Trophoblast cell (in vitro differentiated cells and primary cell): ENCODE measurements around the gene MYPN.

ENCODE experiments used
- DNase-seq, 2 donors: peaks; one replicate each; pipeline ENCODE4 v3.0.0-alpha.2; 2016
- H2AFZ ChIP-seq: 2 replicates; pipeline ENCODE4 v1.6.1; 2013; ENCODE audit warnings: low read length, moderate library complexity, mild to moderate bottlenecking; ENCODE audit not compliant: insufficient read depth, poor library complexity
- H2AK5ac ChIP-seq: 2 replicates; pipeline ENCODE4 v1.6.1; 2013; ENCODE audit warnings: mild to moderate bottlenecking, low read length
- H2BK120ac ChIP-seq: 2 replicates; pipeline ENCODE4 v1.6.1; 2013; ENCODE audit warnings: low read length, mild to moderate bottlenecking, moderate library complexity; ENCODE audit not compliant: insufficient read depth, poor library complexity
- H2BK12ac ChIP-seq: 2 replicates; pipeline ENCODE4 v1.6.1; 2013; ENCODE audit warnings: mild to moderate bottlenecking, low read length, moderate library complexity
- H2BK5ac ChIP-seq: 2 replicates; pipeline ENCODE4 v1.6.1; 2013; ENCODE audit warnings: low read length, low read depth, moderate library complexity, mild to moderate bottlenecking; ENCODE audit not compliant: poor library complexity
- H3K14ac ChIP-seq: 2 replicates; pipeline ENCODE4 v1.6.1; 2013; ENCODE audit warnings: mild to moderate bottlenecking, low read length
- H3K18ac ChIP-seq: 2 replicates; pipeline ENCODE4 v1.6.1; 2013; ENCODE audit warnings: mild to moderate bottlenecking, low read length
- H3K23ac ChIP-seq: 2 replicates; pipeline ENCODE4 v1.6.1; 2013; ENCODE audit warnings: low read length
- H3K27ac ChIP-seq: 2 replicates; pipeline ENCODE4 v1.5.1; 2013; ENCODE audit warnings: low read depth, mild to moderate bottlenecking, inconsistent platforms, low read length, moderate library complexity
- H3K27me3 ChIP-seq: 2 replicates; pipeline ENCODE4 v1.6.1; 2013; ENCODE audit warnings: inconsistent platforms, mild to moderate bottlenecking, low read length, moderate library complexity; ENCODE audit not compliant: insufficient read depth
- H3K36me3 ChIP-seq, 2 experiments: 1 replicate in 1 of 2; 2 replicates in 1 of 2; pipeline ENCODE4 v1.6.1; 2013; ENCODE audit warnings: low read length in 2 of 2, mild to moderate bottlenecking in 2 of 2, moderate library complexity in 1 of 2; ENCODE audit not compliant: insufficient read depth in 2 of 2, control insufficient read depth in 1 of 2
- H3K4ac ChIP-seq: 2 replicates; pipeline ENCODE4 v1.6.1; 2013; ENCODE audit warnings: low read depth, mild to moderate bottlenecking, low read length, moderate library complexity
- H3K4me1 ChIP-seq, 2 experiments: 1 replicate in 1 of 2; 2 replicates in 1 of 2; pipeline ENCODE4 v1.6.1; 2013; ENCODE audit warnings: low read length in 2 of 2, mild to moderate bottlenecking in 2 of 2, moderate library complexity in 1 of 2; ENCODE audit not compliant: insufficient read depth in 2 of 2, control insufficient read depth in 1 of 2
- H3K4me2 ChIP-seq: 2 replicates; pipeline ENCODE4 v1.6.1; 2013; ENCODE audit warnings: inconsistent platforms, mild to moderate bottlenecking, low read length, moderate library complexity
- H3K4me3 ChIP-seq: 2 replicates; pipeline ENCODE4 v1.5.1; 2013; ENCODE audit warnings: mild to moderate bottlenecking, low read depth, low read length, inconsistent platforms
- H3K79me1 ChIP-seq: one replicate; pipeline ENCODE4 v1.6.1; 2013; ENCODE audit warnings: low read length
- H3K79me2 ChIP-seq: 2 replicates; pipeline ENCODE4 v1.6.1; 2013; ENCODE audit warnings: low read length, mild to moderate bottlenecking; ENCODE audit not compliant: control insufficient read depth, insufficient read depth, poor library complexity
- H3K9ac ChIP-seq: 2 replicates; pipeline ENCODE4 v1.6.1; 2013; ENCODE audit warnings: mild to moderate bottlenecking, low read length
- H3K9me3 ChIP-seq: 2 replicates; pipeline ENCODE4 v1.6.1; 2013; ENCODE audit warnings: low read depth, mild to moderate bottlenecking, control low read depth, inconsistent platforms, low read length; ENCODE audit not compliant: insufficient read depth
- H4K12ac ChIP-seq: 2 replicates; pipeline ENCODE4 v1.6.1; 2013; ENCODE audit warnings: low read depth, mild to moderate bottlenecking, low read length, moderate library complexity
- H4K8ac ChIP-seq: 2 replicates; pipeline ENCODE4 v1.6.1; 2013; ENCODE audit warnings: low read depth, mild to moderate bottlenecking, low read length, moderate library complexity
- H4K91ac ChIP-seq: one replicate; pipeline ENCODE4 v1.6.1; 2013; ENCODE audit warnings: low read depth, mild to moderate bottlenecking, low read length, moderate library complexity
- WGBS: extraction: QIAGEN DNeasy Blood & Tissue Kit; methylation state at CpG from one replicate; pipeline ENCODE4 v1.1.7; 2013; ENCODE audit warnings: missing lambda C conversion rate; ENCODE audit not compliant: insufficient read length, insufficient coverage; ENCODE audit errors: extremely low coverage; 5-methylcytosine and 5-hydroxymethylcytosine counted together

The MYPN gene

DNA sequence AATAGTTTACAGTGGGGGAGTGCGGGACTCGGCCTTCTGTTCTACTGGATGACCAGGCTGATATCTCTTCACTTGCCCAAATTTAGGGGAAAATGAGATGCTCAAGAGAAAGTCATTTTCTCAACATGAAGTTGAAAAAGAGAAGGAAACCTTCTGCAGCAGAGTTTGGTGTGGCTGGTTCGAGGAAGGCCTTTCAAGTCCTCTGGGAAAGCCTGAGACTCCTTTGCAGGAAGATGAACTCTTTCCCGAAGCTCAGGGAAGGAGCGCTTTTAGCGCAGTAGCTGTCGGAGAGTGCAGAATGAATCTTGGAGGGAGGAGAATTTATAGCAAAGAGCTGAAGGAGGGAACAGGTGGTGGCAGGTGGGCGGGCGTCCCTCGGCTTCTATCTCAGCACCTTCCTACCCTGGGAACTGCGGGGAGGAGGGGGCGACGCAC, 122.5 kb downstream of the MYPN start, which contains the start of gene ATOH7:
ATOH7 (minus strand) TSS at position 297 of the 435 bp plus-strand sequence. CDS start 436 bp downstream, outside the sequence.
- peak within 1 kb of the TSS; percentile 82 for H3K9ac ChIP-seq
- H3K4me3 ChIP-seq: peak within 1 kb of the TSS; percentile 74
- no peaks in the 10 kb centered on the region for H3K36me3 ChIP-seq
- H2AFZ ChIP-seq: peak within 1 kb of the TSS; percentile 72
- peaks cover 2% of the 10 kb centered on the region for H3K79me1 ChIP-seq
- H3K4me1 ChIP-seq: peaks cover 0 to 3% of the 10 kb centered on the region in 2 experiments
- peak in 1 of 2 donors; percentile 3 for DNase-seq
- no peak within 1 kb of the TSS for H2AK5ac ChIP-seq
- H3K4ac ChIP-seq: no peak within 1 kb of the TSS
- H3K27ac ChIP-seq: no peak within 1 kb of the TSS
- H3K14ac ChIP-seq: peak within 1 kb of the TSS; percentile 33
- WGBS: no CpG with 5 or more reads among the region's 13 CpGs
- no peak within 1 kb of the TSS for H2BK120ac ChIP-seq
- H3K27me3 ChIP-seq: no peaks in the 10 kb centered on the region
- no peak within 1 kb of the TSS for H3K23ac ChIP-seq
- H2BK5ac ChIP-seq: no peak within 1 kb of the TSS
- peak within 1 kb of the TSS; percentile 56 for H4K8ac ChIP-seq
- no peaks in the 10 kb centered on the region for H3K9me3 ChIP-seq
- H3K79me2 ChIP-seq: peaks cover 2% of the 10 kb centered on the region
- no peak within 1 kb of the TSS for H2BK12ac ChIP-seq
- peak within 1 kb of the TSS; percentile 100 for H3K4me2 ChIP-seq
- H4K12ac ChIP-seq: peak within 1 kb of the TSS; percentile 41
- H3K18ac ChIP-seq: no peak within 1 kb of the TSS
- no peak within 1 kb of the TSS for H4K91ac ChIP-seq

GRCh38 chr10:68233046-68233445, 123.8 kb downstream of the MYPN start:
- no peak overlapping the region for H2AFZ ChIP-seq
- H4K8ac ChIP-seq: no peak overlapping the region
- no peak overlapping the region for H2AK5ac ChIP-seq
- peaks cover 2% of the 10 kb centered on the region for H3K79me1 ChIP-seq
- H3K9ac ChIP-seq: no peak overlapping the region
- H4K12ac ChIP-seq: no peak overlapping the region
- no peak overlapping the region for H4K91ac ChIP-seq
- WGBS: no CpG with 5 or more reads among the region's 3 CpGs
- H3K4me1 ChIP-seq: peaks cover 0 to 3% of the 10 kb centered on the region in 2 experiments
- no peak overlapping the region for H3K27ac ChIP-seq
- H3K4me2 ChIP-seq: no peak overlapping the region
- H2BK120ac ChIP-seq: no peak overlapping the region
- H3K4me3 ChIP-seq: no peak overlapping the region
- H3K18ac ChIP-seq: no peak overlapping the region
- H3K9me3 ChIP-seq: no peaks in the 10 kb centered on the region
- no peak overlapping the region for H3K4ac ChIP-seq
- DNase-seq: no peak
- H3K79me2 ChIP-seq: peaks cover 2% of the 10 kb centered on the region
- H3K27me3 ChIP-seq: no peaks in the 10 kb centered on the region
- H3K23ac ChIP-seq: no peak overlapping the region
- no peak overlapping the region for H3K14ac ChIP-seq
- H2BK5ac ChIP-seq: no peak overlapping the region
- no peaks in the 10 kb centered on the region for H3K36me3 ChIP-seq
- H2BK12ac ChIP-seq: no peak overlapping the region

DNA sequence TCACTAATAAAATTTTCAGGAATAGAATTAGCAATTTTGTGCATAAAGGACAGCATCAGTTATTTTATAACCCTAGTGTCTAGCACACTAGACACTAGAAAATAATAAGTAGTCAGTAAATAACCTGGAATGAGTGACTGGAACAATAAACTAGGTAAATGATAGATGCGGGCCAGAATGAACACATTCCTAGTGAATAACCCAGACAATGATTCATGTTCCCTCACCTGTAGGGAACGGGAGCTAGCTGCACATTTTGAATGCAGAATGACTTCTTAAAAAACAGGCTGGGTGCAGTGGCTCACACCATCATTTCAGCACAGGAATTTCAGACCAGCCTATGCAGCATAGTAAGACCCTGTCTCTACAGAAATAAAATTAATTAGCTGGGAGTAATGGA, 125.8 kb downstream of the MYPN start:
- peak; percentile 60 to 80 for DNase-seq
- no peak overlapping the region for H2BK5ac ChIP-seq
- H2BK12ac ChIP-seq: no peak overlapping the region
- H3K27me3 ChIP-seq: no peaks in the 10 kb centered on the region
- no peak overlapping the region for H3K9ac ChIP-seq
- no peak overlapping the region for H2AK5ac ChIP-seq
- no peak overlapping the region for H3K23ac ChIP-seq
- H3K79me2 ChIP-seq: peaks cover 2% of the 10 kb centered on the region
- peaks cover 2% of the 10 kb centered on the region for H3K79me1 ChIP-seq
- H3K9me3 ChIP-seq: no peaks in the 10 kb centered on the region
- H3K4me1 ChIP-seq: peaks cover 0 to 3% of the 10 kb centered on the region in 2 experiments
- no peak overlapping the region for H3K4me2 ChIP-seq
- no peaks in the 10 kb centered on the region for H3K36me3 ChIP-seq
- no CpG with 5 or more reads among the region's 2 CpGs for WGBS
- no peak overlapping the region for H2BK120ac ChIP-seq
- H4K12ac ChIP-seq: no peak overlapping the region
- no peak overlapping the region for H3K18ac ChIP-seq
- no peak overlapping the region for H3K4ac ChIP-seq
- H4K91ac ChIP-seq: no peak overlapping the region
- no peak overlapping the region for H3K27ac ChIP-seq
- H3K4me3 ChIP-seq: no peak overlapping the region
- H3K14ac ChIP-seq: no peak overlapping the region
- H2AFZ ChIP-seq: no peak overlapping the region
- H4K8ac ChIP-seq: no peak overlapping the region

DNA sequence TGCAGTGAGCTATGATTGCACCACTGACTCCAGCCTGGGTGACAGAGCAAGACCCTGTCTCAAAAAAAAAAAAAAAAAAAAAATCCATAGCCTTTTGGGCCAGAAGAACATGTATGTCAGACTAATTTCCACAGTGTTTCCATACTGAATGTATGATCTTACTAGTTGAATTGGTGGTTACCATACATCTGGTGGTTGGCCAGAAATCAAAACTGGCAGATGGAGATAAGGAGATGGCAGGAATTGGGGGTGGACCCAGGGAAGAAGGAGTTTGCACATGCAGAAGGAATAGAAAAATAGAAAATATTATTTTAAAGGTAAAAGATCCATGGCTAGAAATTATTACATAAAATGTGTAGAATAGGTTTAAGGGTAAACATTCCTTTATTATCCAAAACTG, 126.3 kb downstream of the MYPN start:
- no peaks in the 10 kb centered on the region for H3K36me3 ChIP-seq
- no peak overlapping the region for H3K4me3 ChIP-seq
- H4K91ac ChIP-seq: no peak overlapping the region
- DNase-seq: no peak
- H3K9ac ChIP-seq: no peak overlapping the region
- no peak overlapping the region for H2BK120ac ChIP-seq
- H2BK12ac ChIP-seq: no peak overlapping the region
- H2AK5ac ChIP-seq: no peak overlapping the region
- H3K18ac ChIP-seq: no peak overlapping the region
- H3K4me1 ChIP-seq: peaks cover 0 to 3% of the 10 kb centered on the region in 2 experiments
- no peaks in the 10 kb centered on the region for H3K27me3 ChIP-seq
- no peak overlapping the region for H2AFZ ChIP-seq
- H3K9me3 ChIP-seq: no peaks in the 10 kb centered on the region
- H4K8ac ChIP-seq: no peak overlapping the region
- no peak overlapping the region for H4K12ac ChIP-seq
- H3K79me2 ChIP-seq: peaks cover 2% of the 10 kb centered on the region
- H2BK5ac ChIP-seq: no peak overlapping the region
- peaks cover 2% of the 10 kb centered on the region for H3K79me1 ChIP-seq
- no peak overlapping the region for H3K27ac ChIP-seq
- H3K23ac ChIP-seq: no peak overlapping the region
- no peak overlapping the region for H3K14ac ChIP-seq
- H3K4ac ChIP-seq: no peak overlapping the region
- no peak overlapping the region for H3K4me2 ChIP-seq
